NCI-H1436 (cell line): ENCODE results near the gene OR10AD1.
"Not testable (repeated sequence)": the region's sequence is repeated elsewhere in the genome, so short reads cannot be mapped to it uniquely, and the experiment has no call there.

Source experiments
- DNase-seq: peaks from one replicate; lab custom pipeline; 2025; lab: John Stamatoyannopoulos, UW

OR10AD1 gene

GRCh38 chr12:48203192-48203591 lies at the start of gene OR10AD1:
TSS of gene OR10AD1 (minus strand) at chr12:48203292. CDS start at chr12:48203292, 0 bp downstream.
- no peak for DNase-seq

GRCh38 chr12:48247181-48247966 lies 44.3 kb upstream of the OR10AD1 start:
- DNase-seq, result no peak

- DNase-seq, result no peak
Observed at GRCh38 chr12:48237162-48237561, 34.1 kb upstream of the OR10AD1 start.

DNA sequence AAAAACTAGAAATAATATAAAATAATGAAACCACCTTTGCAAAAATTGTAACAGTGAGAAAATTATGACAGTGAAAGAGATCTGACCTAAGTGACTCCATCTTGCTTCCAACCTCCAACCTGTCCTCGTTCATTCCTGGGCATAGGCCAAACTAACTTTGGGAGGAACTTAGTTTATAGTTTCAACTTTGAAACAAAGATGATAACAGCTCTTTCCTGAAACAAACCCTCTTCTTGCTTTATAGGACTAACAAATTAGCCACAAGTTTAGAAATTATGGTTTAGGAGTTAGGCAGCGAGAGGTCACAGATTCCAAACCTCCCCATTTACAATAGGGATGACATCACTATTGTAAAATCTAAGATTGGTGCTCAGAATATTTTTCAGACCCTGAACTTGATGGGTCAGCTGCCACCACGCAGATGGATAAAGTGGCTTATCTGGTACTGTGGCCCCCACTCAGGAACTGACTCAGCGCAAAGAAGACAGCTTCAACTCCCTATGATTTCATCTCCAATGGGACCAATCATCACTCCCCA lies 32.8 kb upstream of the OR10AD1 start:
- DNase-seq, result no peak

DNA sequence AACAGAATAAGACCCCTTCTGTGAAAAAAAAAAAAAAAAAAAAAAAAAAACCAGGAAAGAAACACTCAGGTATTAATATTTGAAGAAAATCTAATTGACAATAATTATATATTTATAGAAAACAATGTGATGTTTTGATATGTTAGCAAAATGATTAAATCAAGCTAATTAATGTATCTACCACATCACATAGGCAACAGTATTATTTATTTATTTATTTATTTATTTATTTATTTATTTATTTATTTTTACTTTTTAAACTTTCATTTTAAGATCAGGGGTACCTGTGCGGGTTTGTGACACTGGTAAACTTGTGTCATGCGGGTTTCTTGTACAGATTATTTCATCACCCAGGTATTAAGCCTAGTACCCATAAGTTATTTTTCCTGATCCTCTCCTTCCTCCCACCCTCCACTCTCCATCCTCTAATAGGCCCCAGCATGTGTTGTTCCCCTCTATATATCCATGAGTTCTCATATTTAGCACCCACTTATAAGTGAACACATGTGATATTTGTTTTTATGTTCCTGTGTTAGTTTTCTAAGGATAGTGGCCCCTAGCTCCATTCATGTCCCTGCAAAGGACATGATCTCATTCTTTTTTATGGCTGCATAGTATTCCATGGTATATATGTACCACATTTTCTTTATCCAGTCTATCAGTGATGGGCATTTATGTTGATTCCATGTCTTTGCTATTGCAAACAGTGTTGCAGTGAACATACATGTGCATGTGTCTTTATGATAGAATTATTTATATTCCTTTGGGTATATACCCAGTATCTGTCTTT lies 28.3 kb upstream of the OR10AD1 start:
- not testable (repeated sequence) for DNase-seq

DNA sequence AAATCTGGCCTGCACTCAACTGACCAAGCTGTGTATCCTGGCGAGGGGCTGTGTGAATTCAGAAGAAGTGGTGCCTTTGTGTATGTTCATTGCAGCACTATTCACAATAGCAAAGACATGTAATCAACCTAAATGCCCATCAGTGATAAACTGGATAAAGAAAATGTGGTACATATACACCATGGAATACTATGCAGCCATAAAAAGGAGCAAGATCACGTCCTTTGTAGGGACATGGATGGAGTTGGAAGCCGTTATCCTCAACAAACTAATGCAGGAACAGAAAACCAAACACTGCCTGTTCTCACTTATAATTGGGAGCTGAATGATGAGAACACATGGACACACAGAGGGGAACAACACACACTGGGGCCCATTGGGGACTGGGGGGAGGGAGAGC lies 21.4 kb upstream of the OR10AD1 start:
- not testable (repeated sequence) for DNase-seq

GRCh38 chr12:48221645-48222044 lies 18.6 kb upstream of the OR10AD1 start:
- no peak for DNase-seq

DNA sequence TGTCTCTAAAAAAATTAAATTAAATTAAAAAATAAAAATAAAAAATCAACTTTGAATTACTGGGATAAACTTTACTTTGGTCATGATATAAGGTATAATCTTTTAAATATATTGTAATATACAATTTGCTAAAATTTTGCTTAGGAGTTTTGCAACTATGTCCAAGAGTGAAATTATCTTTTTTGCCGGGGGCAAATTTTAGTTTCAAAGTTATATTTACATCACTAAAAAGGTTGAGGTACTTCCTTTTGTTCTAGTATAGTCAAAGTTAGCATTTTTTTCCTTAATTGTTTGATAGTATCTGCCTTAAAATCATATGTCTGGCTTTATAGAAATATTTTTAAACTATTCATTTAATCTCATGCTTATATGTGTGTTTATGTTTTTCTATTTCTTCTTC lies 17.6 kb upstream of the OR10AD1 start:
- DNase-seq, result no peak

GRCh38 chr12:48219631-48220030 lies 16.5 kb upstream of the OR10AD1 start:
- no peak for DNase-seq

- DNase-seq, result no peak
Observed at GRCh38 chr12:48216785-48217184, 13.7 kb upstream of the OR10AD1 start.

GRCh38 chr12:48209495-48209894 lies 6.4 kb upstream of the OR10AD1 start:
- DNase-seq, result not testable (repeated sequence)

GRCh38 chr12:48202766-48203165 lies 326 bp downstream of the OR10AD1 start:
- no peak for DNase-seq

DNA sequence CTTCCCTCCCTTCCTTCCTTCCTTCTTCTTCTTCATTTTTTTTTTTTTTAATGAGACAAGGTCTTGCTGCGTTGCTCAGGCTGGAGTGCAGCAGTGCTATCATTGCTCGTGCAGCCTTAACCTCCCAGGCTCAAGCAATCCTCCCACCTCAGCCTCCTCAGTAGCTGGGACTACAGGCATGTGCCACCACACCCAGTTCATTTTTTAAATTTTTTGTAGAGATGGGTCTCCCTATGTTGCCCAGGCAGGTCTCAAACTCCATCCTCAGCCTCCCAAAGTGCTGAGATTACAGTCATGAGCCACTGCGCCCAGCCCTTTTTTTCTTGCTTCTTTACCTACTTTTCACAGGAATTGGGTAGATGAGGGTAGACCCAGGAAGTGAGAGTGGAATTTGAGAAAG lies 1.6 kb downstream of the OR10AD1 start:
- DNase-seq, result no peak

- no peak for DNase-seq
Observed at GRCh38 chr12:48201091-48201490, 2.0 kb downstream of the OR10AD1 start.

DNA sequence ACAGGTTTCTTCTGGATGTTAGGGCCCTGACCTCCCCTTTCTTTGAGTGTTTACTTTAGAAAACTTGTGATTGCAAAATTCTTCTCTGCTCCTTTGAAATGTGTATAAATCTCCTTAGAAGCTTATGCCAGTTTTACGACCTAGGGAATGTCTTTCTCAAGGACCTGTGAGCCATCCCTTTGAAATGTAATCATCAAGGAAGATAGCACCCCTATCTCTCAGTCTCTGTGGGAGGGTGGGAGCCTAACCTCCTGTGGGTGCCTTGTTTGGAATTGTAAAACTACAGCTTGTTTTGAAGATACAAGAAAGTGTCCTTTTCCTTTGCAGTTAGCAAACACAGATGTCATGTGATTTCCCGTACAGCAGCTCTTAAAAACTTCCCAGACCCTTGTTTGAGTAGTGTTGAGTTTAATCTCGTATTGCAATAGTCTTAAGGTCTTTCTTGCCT lies 3.3 kb downstream of the OR10AD1 start:
- DNase-seq, result no peak

- no peak for DNase-seq
Observed at GRCh38 chr12:48198985-48199384, 4.1 kb downstream of the OR10AD1 start.

DNA sequence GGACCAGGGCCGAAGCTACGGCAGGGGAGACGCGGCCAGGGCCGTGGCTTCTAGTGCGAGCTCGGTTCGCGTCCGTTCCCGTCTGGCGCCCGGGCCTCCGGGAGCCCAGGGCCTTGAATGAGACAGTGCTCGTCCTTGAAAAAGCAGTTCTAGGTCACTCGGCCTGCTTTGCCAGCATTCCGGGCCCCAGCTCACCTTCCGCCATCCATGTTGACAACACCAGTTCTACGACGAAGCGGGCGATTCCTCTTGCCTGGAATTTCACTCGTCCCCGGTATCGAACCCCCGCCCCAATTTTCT lies 4.5 kb downstream of the OR10AD1 start:
- DNase-seq, result no peak

DNA sequence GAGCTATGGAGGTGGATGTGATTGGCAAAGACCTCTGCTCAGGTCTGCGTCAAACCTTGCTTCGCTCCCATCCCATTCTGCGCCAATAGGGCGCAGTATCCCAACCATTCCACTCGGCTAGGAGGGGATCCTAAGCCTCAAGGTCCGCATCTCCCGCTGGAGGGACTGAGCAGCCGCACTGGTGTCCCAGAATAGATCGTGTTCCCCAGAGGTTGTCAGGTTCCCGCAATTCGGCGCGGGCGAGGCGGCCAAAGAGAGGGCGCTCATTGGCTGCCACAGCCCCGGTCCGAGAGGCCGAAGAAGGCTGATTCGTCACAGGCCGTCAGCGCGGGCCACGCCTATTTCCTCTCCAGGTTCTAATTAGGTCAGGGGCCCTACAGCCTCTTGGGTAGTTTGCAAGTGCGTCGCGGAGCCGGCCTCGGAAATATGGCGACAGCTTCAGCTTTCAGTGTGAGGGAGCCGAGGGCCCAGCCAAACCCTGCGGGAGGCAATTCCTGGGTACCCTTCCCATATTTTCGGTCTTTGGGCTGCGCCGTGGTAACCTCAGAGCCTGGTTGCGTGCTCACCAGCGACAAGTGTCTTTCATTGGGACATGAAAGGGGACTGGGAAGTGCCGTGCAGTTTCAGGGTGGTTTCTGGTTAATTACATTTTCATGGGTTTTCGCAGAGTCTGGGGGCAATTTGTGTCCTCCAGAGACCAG lies 5.0 kb downstream of the OR10AD1 start:
- peak; percentile 72 for DNase-seq

- DNase-seq, result no peak
Observed at GRCh38 chr12:48197549-48197970, 5.5 kb downstream of the OR10AD1 start.

DNA sequence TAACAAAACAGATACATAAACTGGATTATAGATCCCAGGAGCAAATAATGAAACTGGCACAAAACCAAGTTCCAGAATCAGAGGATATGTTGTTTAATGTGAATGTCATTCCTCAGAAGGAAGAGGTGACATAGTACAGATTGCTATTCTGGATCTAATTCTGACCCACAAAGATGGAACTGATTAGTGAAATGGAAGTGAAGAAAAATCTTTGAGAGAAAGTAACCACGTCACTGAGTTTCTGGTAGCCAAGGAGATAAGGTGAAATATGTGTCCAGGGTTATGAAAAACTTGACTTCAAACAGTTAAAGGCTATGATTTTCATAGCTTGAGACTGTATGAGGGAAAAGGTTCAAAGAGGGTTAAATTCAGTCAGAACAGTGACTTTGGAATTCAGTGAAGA lies 8.3 kb downstream of the OR10AD1 start:
- no peak for DNase-seq

- no peak for DNase-seq
Observed at GRCh38 chr12:48193623-48194022, 9.5 kb downstream of the OR10AD1 start.

- DNase-seq, result no peak
Observed at GRCh38 chr12:48192861-48193260, 10.2 kb downstream of the OR10AD1 start.
